NCI-H2227 (cell line): ENCODE results near the gene DUSP5.

ENCODE experiments used
- DNase-seq: peaks from one replicate; lab custom pipeline; 2025; ENCODE audit not compliant: unreplicated experiment; lab: John Stamatoyannopoulos, UW

DUSP5 gene

DNA sequence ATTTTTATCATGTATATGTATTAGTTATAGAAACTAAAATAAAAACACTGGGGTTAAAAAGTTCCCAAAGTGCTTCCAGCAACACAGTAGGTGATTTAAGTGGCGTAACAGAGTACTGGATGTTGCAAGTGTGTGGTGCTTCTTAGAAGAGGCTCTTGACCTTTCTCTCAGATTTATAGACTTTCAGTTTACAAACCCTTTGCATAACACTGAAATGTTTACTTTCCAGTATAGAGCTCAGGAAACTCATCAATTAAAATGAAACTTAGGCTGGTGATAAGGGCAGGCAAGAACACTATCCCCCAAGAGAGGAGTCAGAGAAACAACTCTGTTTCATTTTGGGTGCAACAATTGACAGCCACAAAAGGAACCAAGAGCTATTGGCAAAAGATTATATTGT is 42.3 kb downstream of the DUSP5 start:
- no peak for DNase-seq

DNA sequence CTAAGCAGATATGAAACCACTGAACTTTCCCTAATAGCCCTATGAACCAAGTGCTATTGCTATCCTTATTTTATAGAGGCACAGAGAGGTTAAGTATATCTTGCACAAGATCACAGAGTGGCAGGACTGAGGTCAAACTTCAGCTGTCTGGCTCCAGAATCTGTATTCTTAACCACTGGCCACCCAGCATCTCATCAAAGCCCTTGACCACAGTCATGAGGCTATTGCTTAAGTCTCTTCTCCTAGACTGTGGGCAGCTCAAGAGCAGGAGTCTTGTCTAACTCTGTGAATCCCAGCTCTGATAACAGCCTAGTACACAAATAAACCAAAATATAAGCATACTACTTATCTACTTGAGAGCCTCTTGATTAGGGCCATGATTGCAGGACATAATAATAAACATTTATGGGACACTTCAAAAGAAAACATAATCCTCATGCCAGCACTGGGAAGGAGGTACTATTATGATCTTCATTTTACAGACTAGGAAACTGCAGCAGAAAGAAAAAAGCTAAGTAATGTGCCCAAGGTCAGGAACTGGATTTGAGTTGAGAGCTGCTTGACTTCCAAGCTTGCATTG is 47.3 kb downstream of the DUSP5 start:
- no peak for DNase-seq

DNA sequence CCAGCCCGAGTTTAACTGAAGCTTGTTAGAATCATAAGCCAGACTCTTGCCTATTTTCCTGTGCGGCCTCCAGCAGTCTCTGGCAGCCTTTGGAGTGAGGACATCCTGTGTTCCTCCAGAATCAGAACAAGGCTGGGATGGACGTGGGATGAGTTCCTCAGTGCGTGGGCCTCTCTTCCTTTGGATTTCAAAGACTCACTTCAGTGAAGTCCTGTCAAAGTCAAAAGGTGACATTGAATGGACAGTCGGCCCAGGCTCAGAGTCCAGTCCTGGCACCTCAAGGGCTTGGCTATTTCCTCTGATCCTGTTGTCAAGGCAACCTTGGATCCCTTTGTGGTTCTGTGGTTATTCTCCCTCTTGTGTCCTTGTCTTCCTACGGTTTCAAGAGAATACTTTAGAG is 48.4 kb downstream of the DUSP5 start:
- DNase-seq = no peak

DNA sequence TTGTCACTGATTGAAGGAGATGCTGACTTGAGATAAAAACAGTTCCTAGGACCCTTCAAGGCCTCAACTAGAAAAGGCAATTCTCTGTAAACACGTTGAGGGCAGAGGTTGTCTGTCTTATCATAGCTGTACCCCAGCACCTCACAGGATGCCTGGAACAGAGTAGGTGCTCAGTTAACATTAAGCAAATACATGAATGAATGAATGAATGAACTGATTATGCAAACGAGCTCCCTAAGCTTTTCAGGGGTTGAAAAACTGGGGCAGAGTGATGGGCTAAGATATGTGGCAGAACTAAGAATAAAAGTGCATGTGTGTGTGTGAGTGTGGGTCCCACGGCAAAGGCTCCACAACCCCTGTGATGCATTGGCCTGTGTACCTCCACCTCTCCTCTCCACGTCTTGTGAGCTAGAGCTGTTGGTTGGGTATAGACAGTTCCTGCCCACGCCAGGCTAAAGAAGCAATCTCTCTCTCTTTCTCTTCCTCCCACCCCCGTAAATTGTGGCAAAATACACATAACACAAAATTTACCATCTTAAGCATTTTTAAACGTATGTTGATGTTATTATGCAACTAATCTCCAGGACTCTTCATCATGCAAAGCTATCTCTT is 48.9 kb downstream of the DUSP5 start:
- DNase-seq = no peak

DNA sequence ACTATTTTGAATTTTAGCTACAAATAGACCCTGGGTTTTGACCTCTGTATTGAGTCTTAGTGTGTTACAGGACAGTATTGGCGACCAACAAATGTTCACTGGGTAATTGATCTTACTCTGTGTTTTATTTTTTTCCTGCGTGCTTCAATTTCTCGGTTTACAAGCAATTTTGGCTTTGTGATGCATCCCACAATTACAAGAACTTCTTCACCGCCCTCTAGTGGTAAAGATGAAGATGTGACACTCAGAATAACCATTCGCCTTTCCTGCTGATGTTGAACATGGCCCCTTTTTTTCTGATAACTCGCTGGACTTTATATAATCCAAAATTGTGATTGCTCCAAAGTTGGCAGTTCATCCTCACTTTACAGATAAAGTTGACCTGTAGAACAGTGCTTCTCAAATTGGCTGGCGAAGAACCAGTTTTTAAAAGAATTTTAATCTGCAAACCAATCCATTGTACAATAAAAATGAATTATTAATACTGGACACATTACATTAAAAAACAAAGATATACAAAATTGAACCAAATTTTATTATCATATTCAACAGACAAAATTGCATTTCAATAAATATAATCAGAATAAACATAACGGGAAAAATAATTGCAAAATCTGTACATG is 49.5 kb downstream of the DUSP5 start:
- peak; percentile 76 for DNase-seq

DNA sequence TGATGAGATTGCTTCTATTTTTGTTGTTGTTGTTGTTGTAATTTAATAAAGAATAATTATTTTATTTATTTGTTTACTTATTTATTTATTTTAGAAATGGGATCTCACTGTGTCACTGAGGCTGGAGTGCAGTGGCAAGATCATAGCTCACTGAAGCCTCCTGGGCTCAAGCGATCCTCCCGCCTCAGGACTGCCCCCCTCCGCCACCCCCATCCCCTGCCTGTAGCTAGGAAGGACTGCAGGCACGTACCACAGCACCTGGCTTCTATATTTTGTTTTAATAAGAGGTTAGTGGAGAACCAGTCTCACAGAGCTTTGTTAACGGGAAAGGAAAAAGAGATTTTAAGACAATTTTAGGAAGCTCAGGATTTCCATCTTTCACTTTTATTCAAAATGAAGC is 50.3 kb downstream of the DUSP5 start:
- no peak for DNase-seq

DNA sequence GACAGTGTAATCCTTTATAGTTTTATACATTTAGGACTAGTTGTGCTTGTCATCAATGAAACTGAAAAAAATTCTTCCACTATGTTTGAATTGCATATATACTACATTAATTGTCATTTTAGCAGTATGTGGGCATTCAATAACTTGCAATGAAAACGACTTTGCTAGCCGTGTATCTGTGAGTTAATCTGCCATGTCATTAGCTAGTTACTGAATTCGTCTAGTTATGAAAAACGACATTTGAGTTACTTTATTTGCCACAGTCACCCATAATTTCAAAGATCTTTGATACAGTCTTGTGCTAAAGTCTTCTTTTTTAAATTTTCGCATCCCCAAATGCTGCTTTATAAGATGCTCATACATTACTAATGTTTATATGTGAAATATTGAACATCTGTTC is 51.5 kb downstream of the DUSP5 start:
- DNase-seq = no peak

DNA sequence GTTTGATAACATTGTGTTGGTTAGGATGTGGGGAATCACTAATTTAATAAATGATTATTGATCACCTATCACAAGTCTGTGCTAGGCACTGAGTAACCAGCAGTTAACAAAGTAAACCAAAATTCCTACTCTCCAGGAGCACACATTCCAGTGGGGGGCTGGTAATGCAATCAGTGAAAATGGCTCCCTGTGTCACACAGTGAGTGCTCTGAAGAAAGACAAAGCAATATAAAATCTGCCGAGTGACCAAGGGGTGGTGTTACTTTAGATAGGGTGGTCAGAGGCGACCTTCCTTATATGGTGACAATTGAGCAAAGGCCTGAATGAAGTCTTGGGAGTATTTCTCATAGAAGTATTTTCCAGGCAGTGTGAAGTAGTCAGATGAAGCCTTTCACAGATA is 56.2 kb downstream of the DUSP5 start:
- no peak for DNase-seq

DNA sequence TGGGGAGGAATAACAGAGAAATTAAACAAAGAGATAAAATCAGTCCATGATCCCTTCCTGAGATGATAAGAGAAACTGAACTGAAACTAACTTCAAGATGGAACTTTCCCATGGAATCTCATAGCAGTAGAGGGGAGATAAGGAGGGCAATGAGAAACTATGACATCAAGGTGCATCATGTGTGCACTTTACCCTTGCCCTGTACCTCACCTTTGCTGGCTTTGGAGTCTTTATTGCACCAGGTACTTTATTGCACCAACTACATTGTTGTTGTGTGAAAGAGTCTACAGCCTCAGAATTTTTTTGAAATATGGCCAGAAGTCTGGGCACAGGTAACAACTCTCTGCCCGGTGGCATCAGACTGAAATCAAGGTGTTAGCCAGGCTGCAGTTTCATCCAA is 58.6 kb downstream of the DUSP5 start:
- no peak for DNase-seq

DNA sequence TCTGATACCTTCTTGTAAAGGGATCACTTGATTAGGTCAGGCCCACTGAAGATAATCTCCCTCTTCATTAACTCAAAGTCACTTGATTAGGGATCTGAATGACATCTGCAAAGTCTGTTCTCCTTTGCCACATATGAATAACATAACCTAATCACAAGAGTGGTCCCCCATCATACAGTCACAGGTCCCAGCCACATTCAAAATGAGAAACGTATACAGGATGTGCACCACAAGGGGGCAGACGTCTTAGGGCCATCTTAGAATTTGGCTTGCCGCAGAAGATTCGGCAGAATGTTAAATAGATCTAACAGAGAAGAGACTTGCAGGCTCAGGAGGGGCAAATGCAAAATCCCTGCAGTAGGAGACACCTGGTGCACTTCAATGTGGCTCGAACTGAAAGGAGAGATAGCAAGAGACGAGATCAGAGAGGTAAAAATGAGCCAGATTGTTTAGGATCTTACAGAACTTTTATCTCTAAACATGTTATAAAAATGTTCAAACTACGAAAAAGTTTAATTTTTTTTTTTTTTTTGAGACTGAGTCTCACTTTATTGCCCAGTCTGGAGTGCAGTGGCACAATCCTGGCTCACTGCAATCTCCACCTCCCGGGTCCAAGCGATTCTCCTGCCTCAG is 59.4 kb downstream of the DUSP5 start:
- DNase-seq = peak; percentile 53

DNA sequence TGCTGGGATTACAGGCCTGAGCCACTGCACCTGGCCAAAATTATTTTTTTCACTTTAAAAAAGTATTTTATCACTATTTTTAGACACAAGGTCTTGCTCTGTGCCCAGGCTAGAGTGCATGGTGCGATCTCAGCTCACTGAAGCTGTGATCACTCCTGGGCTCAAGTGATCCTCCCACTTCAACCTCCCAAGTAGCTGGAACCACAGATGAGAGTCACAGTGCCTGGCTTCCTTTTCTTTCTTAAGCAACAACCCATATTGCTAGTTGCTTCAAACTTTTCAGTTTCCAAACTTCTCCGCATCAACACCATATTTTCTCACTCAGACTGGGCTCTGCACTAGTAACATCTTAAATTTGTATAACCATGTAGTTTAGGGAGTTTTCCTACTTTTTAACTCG is 60.3 kb downstream of the DUSP5 start:
- no peak for DNase-seq

DNA sequence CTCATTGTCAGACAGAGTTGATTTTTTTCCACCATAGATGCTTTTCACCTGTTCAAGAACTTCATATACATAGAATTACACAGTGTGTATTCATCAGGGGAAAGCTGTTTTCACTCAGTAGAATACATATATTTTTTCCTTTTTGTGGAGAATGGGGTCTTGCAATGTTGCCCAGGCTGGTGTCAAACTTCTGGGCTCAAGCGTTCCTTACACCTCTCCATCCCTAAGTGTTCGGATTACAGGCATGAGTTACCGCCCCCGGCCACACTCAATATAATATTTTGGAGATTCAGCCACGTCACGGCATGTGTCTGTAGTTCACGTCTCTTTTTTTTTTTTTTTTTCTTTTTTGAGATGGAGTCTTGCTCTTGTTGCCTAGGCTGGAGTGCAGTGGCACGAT is 62.3 kb downstream of the DUSP5 start:
- DNase-seq = no peak
